OCI-LY1 (cell line): ENCODE data around the gene SEMA4C.

ENCODE experiments used
- H2AFZ ChIP-seq: fragments of 200-600 bp; sonication (generic), shearing (Covaris generic); 2 replicates; pipeline ENCODE4 v1.6.0; 2014; ENCODE audit warnings: antibody characterized with exemption, mild to moderate bottlenecking, low read length
- H3F3A ChIP-seq: fragments of 200-600 bp; sonication (generic), shearing (Covaris generic); 2 replicates; pipeline ENCODE4 v1.6.0; 2014; ENCODE audit warnings: mild to moderate bottlenecking, antibody characterized with exemption, low read length, moderate library complexity; ENCODE audit not compliant: insufficient read depth
- H3K27ac ChIP-seq: fragments of 200-600 bp; sonication (generic); 2 replicates; pipeline ENCODE4 v1.5.1; 2014; ENCODE audit warnings: low read length, mixed run types, mild to moderate bottlenecking, low read depth; ENCODE audit not compliant: poor library complexity, severe bottlenecking
- H3K27me3 ChIP-seq: fragments of 200-600 bp; sonication (generic); 2 replicates; pipeline ENCODE4 v1.6.0; 2014; ENCODE audit warnings: antibody characterized with exemption, mild to moderate bottlenecking, low read length, moderate library complexity; ENCODE audit not compliant: insufficient read depth
- H3K36me3 ChIP-seq: fragments of 200-600 bp; sonication (generic); 2 replicates; pipeline ENCODE4 v1.6.1; 2014; ENCODE audit warnings: mild to moderate bottlenecking, antibody characterized with exemption, low read length, moderate library complexity, mixed read lengths; ENCODE audit not compliant: insufficient read depth
- H3K4me1 ChIP-seq: fragments of 200-600 bp; sonication (generic); 2 replicates; pipeline ENCODE4 v1.5.1; 2014; ENCODE audit warnings: mild to moderate bottlenecking, low read length, moderate library complexity; ENCODE audit not compliant: insufficient read depth, severe bottlenecking
- H3K4me2 ChIP-seq: fragments of 200-600 bp; sonication (generic), shearing (Covaris generic); 2 replicates; pipeline ENCODE4 v1.6.1; 2014; ENCODE audit warnings: low read length
- H3K4me3 ChIP-seq: fragments of 200-600 bp; sonication (generic); 2 replicates; pipeline ENCODE4 v1.5.1; 2014; ENCODE audit warnings: low read length, low read depth, mild to moderate bottlenecking, mixed read lengths; ENCODE audit not compliant: poor library complexity, severe bottlenecking
- H3K79me2 ChIP-seq: fragments of 200-600 bp; shearing (Covaris generic); 2 replicates; pipeline ENCODE4 v1.6.1; 2016; ENCODE audit warnings: mixed run types, low read length, mixed read lengths; ENCODE audit not compliant: insufficient read depth
- H3K9ac ChIP-seq: fragments of 200-600 bp; sonication (generic), shearing (Covaris generic); 2 replicates; pipeline ENCODE4 v1.6.1; 2014; ENCODE audit warnings: mild to moderate bottlenecking, low read length, mixed read lengths
- H3K9me2 ChIP-seq: fragments of 200-600 bp; sonication (generic), shearing (Covaris generic); 2 replicates; pipeline ENCODE4 v1.6.1; 2014; ENCODE audit warnings: low read depth, mild to moderate bottlenecking, low read length, mixed read lengths
- H3K9me3 ChIP-seq: fragments of 200-600 bp; shearing (Covaris generic); 2 replicates; pipeline ENCODE4 v1.6.1; 2014; ENCODE audit warnings: low read length, mixed read lengths
- H4K20me1 ChIP-seq: fragments of 200-600 bp; sonication (generic), shearing (Covaris generic); 2 replicates; pipeline ENCODE4 v1.6.0; 2016; ENCODE audit warnings: mild to moderate bottlenecking, low read length; ENCODE audit not compliant: insufficient read depth
- CTCF ChIP-seq: fragments of 200-600 bp; sonication (generic), shearing (Covaris generic); IDR thresholded peaks from 2 replicates; pipeline ENCODE4 v1.5.1; 2017; ENCODE audit warnings: mild to moderate bottlenecking, antibody characterized with exemption, low read length, moderate library complexity, mixed read lengths
- EZH2 ChIP-seq: fragments of 200-600 bp; sonication (generic), shearing (Covaris generic); IDR thresholded peaks from 2 replicates; pipeline ENCODE4 v1.8.0; 2017; ENCODE audit warnings: borderline replicate concordance, mixed run types, mild to moderate bottlenecking, antibody characterized with exemption, low read length, moderate library complexity, mixed read lengths

SEMA4C gene

GRCh38 chr2:96828874-96829273, 41.0 kb downstream of the SEMA4C start:
- Histone ChIP-seq H2AFZ (no peak overlapping the region), H3K9me2 (no peaks in the 10 kb centered on the region), H3K27me3 (no peaks in the 10 kb centered on the region), H3K9ac (no peak overlapping the region), H3K4me3 (no peak overlapping the region), H3F3A (no peaks in the 10 kb centered on the region), H3K9me3 (no peaks in the 10 kb centered on the region), H3K36me3 (peaks cover 69% of the 10 kb centered on the region), H3K79me2 (no peaks in the 10 kb centered on the region), H3K27ac (no peak overlapping the region), H3K4me2 (no peak overlapping the region), H4K20me1 (no peaks in the 10 kb centered on the region), H3K4me1 (peaks cover 15% of the 10 kb centered on the region)
- TF ChIP-seq CTCF, result no peak
- TF ChIP-seq EZH2, result no peak

- Histone ChIP-seq H4K20me1 (no peaks in the 10 kb centered on the region), H3K79me2 (no peaks in the 10 kb centered on the region), H2AFZ (no peak overlapping the region), H3K9me3 (no peaks in the 10 kb centered on the region), H3K9me2 (no peaks in the 10 kb centered on the region), H3K4me3 (no peak overlapping the region), H3K4me1 (peaks cover 12% of the 10 kb centered on the region), H3K27ac (no peak overlapping the region), H3K27me3 (no peaks in the 10 kb centered on the region), H3K9ac (no peak overlapping the region), H3K4me2 (no peak overlapping the region), H3K36me3 (peaks cover 69% of the 10 kb centered on the region), H3F3A (no peaks in the 10 kb centered on the region)
- TF ChIP-seq EZH2, result no peak
- TF ChIP-seq CTCF, result no peak
Observed at GRCh38 chr2:96828436-96828835, 41.4 kb downstream of the SEMA4C start.

- TF ChIP-seq EZH2, result no peak
- no peak for TF ChIP-seq CTCF
- Histone ChIP-seq H3K4me2 (no peak overlapping the region), H3K9me3 (no peaks in the 10 kb centered on the region), H3K36me3 (peaks cover 55% of the 10 kb centered on the region), H3K9me2 (no peaks in the 10 kb centered on the region), H4K20me1 (no peaks in the 10 kb centered on the region), H3K9ac (no peak overlapping the region), H3K27ac (no peak overlapping the region), H3K4me3 (no peak overlapping the region), H2AFZ (no peak overlapping the region), H3K4me1 (no peaks in the 10 kb centered on the region), H3K79me2 (no peaks in the 10 kb centered on the region), H3F3A (no peaks in the 10 kb centered on the region), H3K27me3 (no peaks in the 10 kb centered on the region)
Observed at GRCh38 chr2:96826546-96827278, 43.2 kb downstream of the SEMA4C start.
